HG03108 (cell line): ENCODE results near the gene METTL13.

Source experiments
- ATAC-seq: cut with Tn5 transposase; IDR thresholded peaks from one replicate; pipeline ENCODE4 v1.9.1; 2021; ENCODE audit warnings: moderate library complexity; ENCODE audit not compliant: unreplicated experiment

The METTL13 gene, protein sequence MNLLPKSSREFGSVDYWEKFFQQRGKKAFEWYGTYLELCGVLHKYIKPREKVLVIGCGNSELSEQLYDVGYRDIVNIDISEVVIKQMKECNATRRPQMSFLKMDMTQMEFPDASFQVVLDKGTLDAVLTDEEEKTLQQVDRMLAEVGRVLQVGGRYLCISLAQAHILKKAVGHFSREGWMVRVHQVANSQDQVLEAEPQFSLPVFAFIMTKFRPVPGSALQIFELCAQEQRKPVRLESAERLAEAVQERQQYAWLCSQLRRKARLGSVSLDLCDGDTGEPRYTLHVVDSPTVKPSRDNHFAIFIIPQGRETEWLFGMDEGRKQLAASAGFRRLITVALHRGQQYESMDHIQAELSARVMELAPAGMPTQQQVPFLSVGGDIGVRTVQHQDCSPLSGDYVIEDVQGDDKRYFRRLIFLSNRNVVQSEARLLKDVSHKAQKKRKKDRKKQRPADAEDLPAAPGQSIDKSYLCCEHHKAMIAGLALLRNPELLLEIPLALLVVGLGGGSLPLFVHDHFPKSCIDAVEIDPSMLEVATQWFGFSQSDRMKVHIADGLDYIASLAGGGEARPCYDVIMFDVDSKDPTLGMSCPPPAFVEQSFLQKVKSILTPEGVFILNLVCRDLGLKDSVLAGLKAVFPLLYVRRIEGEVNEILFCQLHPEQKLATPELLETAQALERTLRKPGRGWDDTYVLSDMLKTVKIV

DNA sequence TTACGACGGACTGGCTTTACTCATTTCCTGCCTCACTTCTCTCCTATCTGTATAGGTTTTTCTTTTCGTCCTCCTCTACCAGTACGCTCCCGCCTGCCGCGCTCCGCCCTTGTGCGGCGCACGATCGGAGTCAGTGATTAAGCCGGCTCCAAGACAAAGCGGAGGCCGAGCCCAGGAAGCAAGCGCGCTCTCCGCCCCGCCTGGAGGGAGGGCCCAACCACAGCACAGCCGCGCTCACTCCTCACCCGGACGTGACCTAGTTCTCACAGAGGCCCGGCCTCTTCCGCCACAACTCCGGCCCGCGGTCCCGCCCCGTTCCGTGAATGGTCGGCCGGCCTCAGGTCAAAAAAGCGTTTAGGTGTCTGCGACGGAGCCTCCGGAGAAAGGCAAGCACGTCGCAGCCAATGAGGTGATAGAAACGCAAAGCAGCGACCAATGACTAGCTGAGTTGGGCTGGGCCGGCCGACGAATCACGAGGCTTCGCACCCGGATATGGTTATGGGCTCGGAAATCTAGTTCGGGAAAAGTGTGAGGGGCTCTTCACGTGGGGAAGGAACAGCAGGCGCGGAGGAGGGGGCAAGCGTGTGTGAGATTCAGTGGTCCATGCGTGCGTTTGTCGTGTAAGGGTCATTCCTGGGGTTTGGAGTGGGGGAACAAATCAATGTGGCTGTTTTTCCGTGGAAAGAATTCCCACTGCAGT is at the start of gene METTL13:
Gene METTL13, plus strand, starts transcription at position 485 of the 700 bp plus-strand sequence. CDS start 308 bp downstream, outside the sequence.
- peak; percentile 98 for ATAC-seq

DNA sequence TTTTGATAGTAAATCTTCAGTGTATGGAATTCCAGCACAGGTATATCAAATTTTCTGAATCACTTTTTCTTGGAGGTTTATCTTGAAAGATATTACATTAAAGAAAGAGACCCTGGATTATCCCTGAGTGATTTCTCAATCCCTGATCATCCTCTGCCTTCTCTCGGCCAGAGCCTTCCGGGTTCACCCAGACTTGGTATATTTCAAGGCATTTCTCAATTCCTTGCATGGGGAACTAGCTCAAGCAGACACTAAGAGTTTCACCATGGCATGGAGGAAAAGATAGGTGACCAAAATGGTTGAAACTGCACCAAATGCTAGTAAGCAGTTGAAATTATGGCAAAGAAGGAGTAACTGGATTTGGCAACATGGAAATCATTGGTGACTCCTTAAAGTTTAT is 45.3 kb upstream of the METTL13 start:
- ATAC-seq: no peak

DNA sequence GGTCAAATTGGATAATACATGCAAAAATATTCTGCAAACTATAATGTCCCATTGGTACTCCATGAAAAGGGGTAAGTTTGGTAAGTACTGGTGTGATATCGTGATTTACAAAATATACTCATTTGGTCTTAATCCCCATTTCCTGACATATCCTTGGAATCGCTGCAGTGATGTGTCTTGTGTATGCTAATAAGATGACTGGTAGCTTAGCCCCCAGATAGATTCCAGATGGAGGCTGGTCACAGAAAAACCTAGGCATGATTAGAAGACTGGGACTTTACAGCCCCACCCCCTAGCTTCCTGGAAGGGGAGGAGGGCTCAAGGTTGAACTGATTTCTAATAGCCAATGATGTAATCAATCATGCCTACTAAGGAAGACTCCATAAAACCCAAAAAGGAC is 42.5 kb upstream of the METTL13 start:
- no peak for ATAC-seq

- ATAC-seq: no peak
Measured at GRCh38 chr1:171739656-171740055, 41.8 kb upstream of the METTL13 start.

DNA sequence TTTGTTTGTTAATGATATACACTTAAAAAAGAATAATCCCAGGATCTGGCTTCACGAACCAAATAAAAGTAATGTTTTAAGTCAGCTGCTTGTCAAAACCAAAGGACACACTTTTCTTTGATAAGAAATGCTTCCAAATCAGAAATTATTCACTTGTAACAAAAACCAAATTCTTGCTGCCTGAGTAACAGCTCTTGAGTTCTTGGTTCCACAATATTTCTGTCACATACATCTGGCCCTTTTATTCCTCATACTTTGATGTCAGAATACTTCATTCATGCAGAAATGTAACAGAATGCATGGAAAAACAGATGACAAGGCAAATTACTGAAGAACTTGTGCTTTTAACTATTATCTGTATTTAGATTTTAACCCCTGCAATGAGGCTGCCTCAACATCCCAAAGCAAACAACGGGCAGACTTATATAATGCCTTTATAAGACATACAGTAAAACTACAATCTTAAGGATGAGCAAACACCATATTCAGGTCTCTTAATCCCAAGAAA is 41.0 kb upstream of the METTL13 start:
- ATAC-seq: no peak

DNA sequence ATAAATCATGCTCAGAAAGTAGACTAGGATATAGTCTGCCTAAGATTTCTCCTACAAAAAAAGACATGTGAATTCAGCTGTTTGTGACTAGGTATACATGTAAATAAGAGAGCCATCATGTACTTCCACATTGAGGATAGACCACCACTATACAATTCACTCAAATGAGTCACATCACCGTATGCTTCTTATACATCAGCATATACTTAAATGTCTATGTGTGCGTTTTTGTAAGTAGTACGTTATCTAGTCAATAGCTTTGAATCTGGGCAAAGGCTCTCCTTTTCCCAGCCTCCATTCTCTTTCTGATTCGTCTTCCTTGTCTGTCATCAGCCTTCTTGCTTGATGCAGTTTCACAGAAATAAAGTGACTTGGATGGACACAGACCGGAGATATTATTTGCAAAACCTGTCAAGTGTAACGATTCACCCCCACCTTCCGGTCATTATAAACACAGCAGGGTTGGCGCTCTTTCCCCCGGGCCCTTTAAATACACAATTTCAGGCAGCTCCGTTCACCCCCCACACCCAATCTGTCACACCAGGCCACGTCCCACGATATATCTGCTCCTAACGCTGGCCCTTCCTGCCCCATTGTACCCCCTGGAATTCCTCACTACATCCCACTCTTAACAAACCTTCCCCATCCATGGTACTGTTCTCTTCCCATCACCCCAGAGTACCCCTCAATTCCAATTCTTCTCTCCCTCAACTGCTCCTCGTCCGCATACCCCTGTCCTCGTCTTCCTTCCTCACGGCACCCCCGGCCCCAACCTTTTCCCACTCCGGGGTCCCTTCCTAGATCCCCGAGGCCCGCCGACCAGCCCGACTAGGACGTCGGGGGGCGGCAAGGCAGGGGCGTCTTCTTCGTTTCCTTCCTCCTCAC is 40.2 kb upstream of the METTL13 start:
- peak; percentile 32 for ATAC-seq

DNA sequence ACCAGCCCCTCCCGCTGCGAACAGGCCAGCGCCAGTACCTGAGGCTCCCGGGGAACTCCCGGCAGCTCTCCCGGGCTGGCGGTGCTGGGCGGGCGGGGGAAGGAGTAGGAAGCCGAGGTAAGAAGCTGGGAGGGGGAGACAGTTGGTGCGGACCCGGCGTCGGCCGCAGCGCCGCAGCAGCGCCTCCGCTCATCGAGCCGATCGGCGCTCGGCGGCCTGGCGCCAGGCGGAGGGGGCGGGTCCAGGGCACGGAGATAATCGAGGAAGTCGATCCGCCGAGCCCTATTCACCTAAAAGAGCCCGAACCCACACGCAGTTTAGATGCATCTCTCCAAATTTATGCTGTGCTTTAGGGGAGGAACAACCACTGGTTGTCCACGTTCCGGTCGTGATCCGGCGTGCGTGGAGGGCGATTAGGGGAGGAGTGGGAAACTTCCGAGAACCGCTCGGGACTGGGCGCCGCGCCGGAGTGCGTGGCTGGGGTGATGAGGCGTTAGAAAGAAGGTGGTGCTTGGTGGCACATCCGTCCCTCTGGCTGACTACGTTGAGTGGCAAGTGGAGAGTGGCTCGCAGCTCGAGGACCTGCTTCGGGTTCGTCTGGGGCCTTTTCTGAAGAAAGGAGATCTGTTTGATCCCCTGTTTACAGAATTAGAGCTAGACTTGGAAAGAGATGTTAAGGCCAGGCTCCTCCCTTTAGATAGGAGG is 39.4 kb upstream of the METTL13 start, which contains the start of gene VAMP4:
Gene VAMP4, minus strand, starts transcription at position 194 of the 705 bp plus-strand sequence. CDS start 3,651 bp downstream, outside the sequence.
- peak; percentile 87 for ATAC-seq

DNA sequence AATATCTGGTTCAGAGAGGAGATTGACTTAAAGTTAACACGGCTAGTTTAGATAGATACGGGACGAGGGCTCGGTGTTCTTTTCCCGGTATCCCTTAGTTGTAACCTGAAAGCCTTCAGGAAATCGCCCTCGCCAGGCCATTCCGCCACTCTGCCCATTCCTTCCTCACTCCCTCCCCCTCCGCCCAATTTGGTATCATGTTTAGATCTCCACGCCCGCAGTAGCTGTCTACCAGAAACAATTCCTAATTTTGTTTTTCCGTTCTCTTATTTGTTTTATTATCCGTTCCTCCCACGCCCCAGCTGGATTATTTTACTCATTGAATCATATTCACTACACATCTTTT is 38.9 kb upstream of the METTL13 start:
- no peak for ATAC-seq

DNA sequence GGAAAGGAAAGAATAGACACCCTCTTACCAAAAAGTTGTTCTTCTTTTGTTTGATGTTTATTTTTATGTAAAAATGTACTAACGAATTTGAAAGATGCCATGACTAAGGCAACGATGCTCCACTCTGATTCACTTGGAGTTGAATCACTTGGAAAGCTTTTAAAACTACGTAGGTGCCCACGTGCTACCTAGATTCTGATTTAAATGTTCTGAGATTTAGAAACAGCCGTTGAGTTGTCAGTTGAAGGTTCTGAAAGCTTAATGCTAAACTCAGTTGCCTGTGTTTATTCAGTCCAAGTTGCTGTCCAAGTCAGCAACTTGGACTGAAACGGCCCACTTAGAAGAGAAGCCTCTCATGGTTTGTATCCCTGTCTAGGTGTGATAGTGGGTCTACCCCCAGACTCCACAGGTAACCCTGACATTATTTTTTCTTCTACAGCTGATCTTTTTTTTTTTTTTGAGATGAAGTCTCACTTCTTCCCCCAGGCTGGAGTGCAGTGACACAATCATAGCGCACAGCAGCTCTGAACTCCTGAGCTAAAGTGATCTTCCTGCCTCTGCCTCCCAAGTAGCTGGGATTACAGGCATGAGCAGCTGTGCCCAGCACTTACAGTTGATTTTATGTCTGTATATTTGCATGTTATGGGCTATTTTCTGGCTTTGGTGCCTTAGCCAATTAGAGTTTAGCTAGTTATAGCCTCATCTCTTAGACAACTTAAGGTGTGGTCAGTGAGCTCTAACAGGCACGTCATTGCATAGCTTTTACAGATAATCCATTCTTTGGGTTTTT is 38.2 kb upstream of the METTL13 start:
- no peak for ATAC-seq

GRCh38 chr1:171744986-171745385 is 36.5 kb upstream of the METTL13 start:
- no peak for ATAC-seq

- no peak for ATAC-seq
Measured at GRCh38 chr1:171748651-171749050, 32.8 kb upstream of the METTL13 start.

GRCh38 chr1:171751221-171751620 is 30.2 kb upstream of the METTL13 start:
- ATAC-seq: no peak

DNA sequence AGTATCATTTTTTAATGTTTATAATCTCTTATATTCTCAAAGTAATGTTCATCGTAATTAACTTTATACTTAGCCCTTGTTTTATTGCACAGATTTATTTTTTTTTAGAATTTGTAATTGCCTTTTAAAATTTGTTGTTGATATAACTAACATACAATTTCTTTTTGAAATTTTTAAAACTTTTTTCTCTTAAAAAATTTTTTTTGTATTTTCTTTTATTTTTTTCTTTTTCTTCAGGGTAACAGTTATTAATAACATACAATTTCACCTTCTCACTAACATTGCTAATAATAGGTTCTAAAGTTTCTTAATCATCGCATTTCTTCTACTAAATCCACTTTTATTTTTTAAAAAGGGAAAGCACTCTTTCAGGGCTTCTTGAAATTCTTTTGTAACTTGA is 28.3 kb upstream of the METTL13 start:
- no peak for ATAC-seq

DNA sequence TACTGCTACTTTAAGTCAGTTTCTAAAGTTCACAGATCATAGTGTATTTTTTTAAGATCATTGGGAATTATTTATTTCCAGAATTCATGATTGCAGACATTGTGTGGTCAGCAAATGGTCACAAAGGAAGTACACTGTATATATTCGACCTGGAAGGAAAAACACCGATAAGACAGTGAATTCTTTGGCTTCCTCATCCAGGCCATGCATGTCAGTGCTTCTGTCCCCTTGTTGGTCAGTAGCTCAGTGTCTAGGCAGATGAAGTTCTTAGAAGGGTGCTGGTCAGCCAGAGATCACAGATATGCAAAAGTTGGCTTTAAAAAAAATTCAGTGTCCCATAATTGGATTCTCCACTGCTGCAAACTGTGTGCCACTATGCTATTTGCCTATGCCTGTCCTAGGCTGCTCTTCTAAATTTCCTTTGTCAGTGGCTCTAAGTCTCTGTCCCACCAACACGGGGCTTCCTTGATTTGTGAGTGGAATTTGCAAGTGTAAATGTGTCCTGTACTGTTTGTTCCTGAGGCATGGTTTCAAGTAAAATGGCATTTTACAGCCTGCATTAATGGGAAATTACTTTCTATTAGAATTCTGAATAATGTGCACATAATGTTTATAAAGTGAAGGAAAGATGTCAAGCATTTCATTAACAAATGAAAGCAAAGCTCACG is 27.6 kb upstream of the METTL13 start:
- ATAC-seq: no peak

DNA sequence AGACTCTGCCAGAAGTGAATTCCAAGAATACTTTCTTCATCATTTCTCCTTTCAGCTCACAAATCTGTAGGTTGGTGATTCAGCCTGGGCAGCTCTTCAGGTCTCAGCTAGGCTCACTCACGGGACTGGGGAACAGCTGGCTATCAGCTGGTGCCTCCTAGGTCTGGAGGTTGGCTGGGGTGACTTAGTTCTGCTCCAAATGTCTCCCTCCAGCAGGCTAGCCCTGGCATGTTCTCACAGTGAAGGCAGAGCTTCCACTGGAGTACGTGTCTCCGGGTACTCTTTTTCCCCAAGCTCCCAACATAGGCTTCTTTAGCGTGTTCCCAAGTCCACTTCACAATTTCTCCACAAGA is 27.1 kb upstream of the METTL13 start:
- ATAC-seq: no peak

DNA sequence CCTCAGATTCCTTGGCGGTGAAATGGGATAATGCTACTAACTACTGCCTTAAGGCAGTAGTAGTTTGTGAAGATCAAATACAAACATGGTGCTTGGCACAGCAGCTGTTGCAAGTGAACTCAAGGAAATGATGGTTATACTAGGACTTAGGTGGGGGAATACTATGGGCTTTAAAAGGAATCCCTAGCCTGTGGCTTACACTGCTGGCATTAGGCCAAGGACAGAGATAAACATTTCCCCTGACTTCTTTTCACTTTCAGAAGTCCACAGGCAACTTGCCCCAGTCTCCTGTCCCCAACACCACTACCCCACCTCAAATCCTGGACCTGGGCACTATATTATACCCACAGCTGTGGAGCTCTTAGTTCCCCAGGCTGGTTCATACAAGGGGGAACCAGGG is 26.5 kb upstream of the METTL13 start:
- no peak for ATAC-seq

DNA sequence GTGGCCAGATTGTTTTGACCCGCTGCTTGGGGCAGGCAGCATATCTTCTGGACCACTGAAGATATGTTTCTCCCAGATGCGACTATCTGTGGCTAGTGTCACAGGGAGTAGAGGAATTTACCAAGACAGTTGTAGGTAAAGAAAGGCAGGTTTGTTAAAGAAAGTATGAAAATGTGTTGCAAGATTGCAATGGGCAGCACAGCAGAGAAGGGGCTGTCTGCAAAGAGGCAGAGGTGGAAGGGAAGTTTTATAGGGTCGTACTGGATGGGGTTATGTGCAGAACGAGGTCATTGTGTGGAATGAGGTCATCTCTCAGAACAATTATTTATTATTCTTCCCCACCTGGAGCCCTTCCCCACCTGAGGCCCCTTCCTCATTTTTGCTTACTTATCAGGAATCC is 24.6 kb upstream of the METTL13 start:
- no peak for ATAC-seq

DNA sequence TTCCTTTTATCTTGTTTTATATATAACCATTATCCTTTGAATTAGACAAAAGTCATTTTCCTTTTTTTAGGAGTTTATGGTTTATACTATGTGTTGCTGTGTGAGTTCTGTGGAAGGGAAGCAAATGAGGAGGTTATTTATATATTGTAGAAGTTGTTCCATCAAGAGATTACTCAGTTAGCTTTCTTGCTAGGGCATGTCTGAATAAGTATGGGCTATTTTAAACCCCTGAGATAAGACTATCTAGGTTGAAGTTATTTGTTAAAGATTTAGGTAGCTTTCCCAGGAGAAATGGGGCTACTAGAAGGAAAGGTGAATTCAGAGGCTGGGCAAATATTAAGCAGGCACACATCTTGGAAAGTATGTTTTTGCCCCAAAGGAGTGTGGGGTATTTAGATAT is 23.4 kb upstream of the METTL13 start:
- no peak for ATAC-seq

DNA sequence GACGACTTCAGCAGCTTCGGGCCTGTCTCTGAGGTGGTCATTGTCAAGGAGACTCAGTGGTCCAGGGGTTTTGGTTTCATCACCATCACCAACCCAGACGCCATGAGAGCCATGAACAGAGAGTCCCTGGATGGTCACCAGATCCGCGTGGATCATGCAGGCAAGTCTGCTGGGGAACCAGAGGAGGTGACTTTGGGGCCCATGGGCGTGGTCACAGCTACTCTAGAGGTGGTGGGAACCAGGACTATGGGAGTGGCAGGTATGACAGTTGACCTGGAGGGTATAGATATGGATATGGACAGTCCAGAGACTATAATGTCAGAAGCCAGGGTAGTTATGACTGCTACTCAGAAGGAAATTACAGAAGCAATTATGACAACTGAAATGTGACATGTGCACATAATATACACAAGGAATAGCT is 19.3 kb upstream of the METTL13 start:
- no peak for ATAC-seq
